GM12872 (cell line): Measurements from ENCODE around the gene KCNT2.

Experiments used
- CTCF ChIP-seq: IDR thresholded peaks from 3 replicates; pipeline ENCODE4 v1.5.1; 2011; ENCODE audit warnings: low read depth, mild to moderate bottlenecking, low read length, moderate library complexity; ENCODE audit not compliant: insufficient read depth

The KCNT2 gene

GRCh38 chr1:196444634-196445033 is 163.6 kb downstream of the KCNT2 start:
- TF ChIP-seq CTCF = no peak

GRCh38 chr1:196442366-196442765 is 165.9 kb downstream of the KCNT2 start:
- TF ChIP-seq CTCF = no peak

- TF ChIP-seq CTCF = no peak
Measured at GRCh38 chr1:196440711-196441110, 167.5 kb downstream of the KCNT2 start.

DNA sequence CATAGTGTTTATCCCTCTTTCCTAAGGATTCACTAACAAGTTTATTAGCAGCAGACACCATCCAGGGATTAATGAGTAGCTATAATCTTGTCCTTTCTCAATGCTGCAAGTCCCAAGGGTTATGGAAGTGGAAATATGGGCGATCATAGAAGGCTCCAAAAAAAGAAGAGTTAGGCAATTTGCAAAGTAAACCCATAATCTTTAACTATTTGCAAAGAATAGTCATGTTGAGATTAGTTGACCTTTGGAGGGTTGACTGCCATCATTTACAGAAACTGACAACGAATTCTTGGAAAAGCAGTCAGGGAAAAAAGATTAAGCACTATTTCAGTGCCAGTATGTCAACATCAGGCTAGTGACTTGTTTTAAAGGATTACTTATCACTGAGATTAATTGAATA is 169.9 kb downstream of the KCNT2 start:
- no peak for TF ChIP-seq CTCF

- TF ChIP-seq CTCF = no peak
Measured at GRCh38 chr1:196437671-196438070, 170.6 kb downstream of the KCNT2 start.

DNA sequence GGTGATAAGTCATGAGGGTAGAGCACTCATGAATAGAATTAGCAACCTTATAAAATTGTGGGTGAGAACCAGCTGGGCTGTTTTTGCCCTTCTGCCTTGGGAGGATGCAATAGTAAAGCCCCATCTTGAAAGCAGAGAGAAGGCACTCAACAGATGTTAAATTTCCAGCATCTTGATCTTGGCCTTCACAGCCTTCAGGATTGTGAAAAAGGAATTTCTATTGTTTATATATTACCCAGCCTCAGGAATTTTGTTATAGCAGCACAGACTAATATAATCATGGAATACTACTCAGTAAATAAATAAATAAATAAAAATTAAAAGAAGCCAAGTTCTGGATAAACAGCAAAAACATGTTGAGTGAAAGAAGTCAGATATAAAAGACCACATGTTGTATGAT is 175.2 kb downstream of the KCNT2 start:
- no peak for TF ChIP-seq CTCF

- TF ChIP-seq CTCF = no peak
Measured at GRCh38 chr1:196427976-196428734, 180.1 kb downstream of the KCNT2 start.
